WTC11 (cell line): ENCODE results near the gene MESP1. TPM values are rescaled to one million over a fixed set of nuclear protein-coding genes. Genes with fewer than 3 reads are reported as not detected.

Experiments
- ATAC-seq: fragments of 200-7000 bp; cut with Tn5 transposase; 2 replicates; pipeline ENCODE4 v1.10.0; 2021; ENCODE audit warnings: mild to moderate bottlenecking, moderate library complexity
- CTCF ChIA-PET: fragments of 300-600 bp; sonication (Branson Sonifier 250); formaldehyde crosslinking; loops from one replicate; lab custom pipeline; 2021; ENCODE audit warnings: antibody characterized with exemption; lab: Charles Lee
- POLR2A ChIA-PET: fragments of 350-600 bp; sonication (Branson Sonifier 250); formaldehyde crosslinking; loops from one replicate; lab custom pipeline; 2021; ENCODE audit warnings: antibody characterized with exemption; lab: Charles Lee
- DNase-seq: peaks from one replicate; pipeline ENCODE4 v3.0.0; 2021; ENCODE audit warnings: low spot score
- H3K27ac Mint-ChIP-seq: 2 replicates; pipeline ENCODE4 v1.8.0; 2021; ENCODE audit warnings: mixed read lengths
- H3K27me3 Mint-ChIP-seq: 2 replicates; pipeline ENCODE4 v1.8.0; 2021; ENCODE audit warnings: low read depth, mild to moderate bottlenecking, moderate library complexity, mixed read lengths
- H3K36me3 Mint-ChIP-seq: 2 replicates; pipeline ENCODE4 v1.8.0; 2021; ENCODE audit warnings: mixed read lengths
- H3K4me1 Mint-ChIP-seq: 2 replicates; pipeline ENCODE4 v1.8.0; 2022; ENCODE audit warnings: mixed read lengths
- H3K4me3 Mint-ChIP-seq: 2 replicates; pipeline ENCODE4 v1.8.0; 2021; ENCODE audit warnings: mild to moderate bottlenecking, moderate library complexity, mixed read lengths
- H3K9me3 Mint-ChIP-seq: 2 replicates; pipeline ENCODE4 v1.8.0; 2021; ENCODE audit warnings: mixed read lengths
- ARID4B ChIP-seq: sonication (generic); formaldehyde crosslinking; IDR thresholded peaks from 2 replicates; pipeline ENCODE4 v1.8.0; 2023; ENCODE audit warnings: missing genetic modification reagents, mild to moderate bottlenecking, borderline replicate concordance
- ATF3 ChIP-seq: sonication (generic); formaldehyde crosslinking; conservative IDR thresholded peaks from 2 replicates; pipeline ENCODE4 v1.8.1; 2022; ENCODE audit warnings: mild to moderate bottlenecking, missing genetic modification reagents
- CREB1 ChIP-seq: sonication (generic); formaldehyde crosslinking; IDR thresholded peaks from 2 replicates; pipeline ENCODE4 v1.8.0; 2023; ENCODE audit warnings: mild to moderate bottlenecking, missing genetic modification reagents
- EMX1 ChIP-seq: fragments of 250-450 bp; sonication (Bioruptor Pico); IDR thresholded peaks from 2 replicates; pipeline ENCODE4 v1.8.0; 2021; ENCODE audit warnings: mild to moderate bottlenecking
- ESRRA ChIP-seq: sonication (generic); formaldehyde crosslinking; IDR thresholded peaks from 2 replicates; pipeline ENCODE4 v1.8.1; 2022; ENCODE audit warnings: mild to moderate bottlenecking, missing genetic modification reagents, borderline replicate concordance
- ETV6 ChIP-seq: sonication (generic); formaldehyde crosslinking; IDR thresholded peaks from 2 replicates; pipeline ENCODE4 v1.8.1; 2022; ENCODE audit warnings: mild to moderate bottlenecking, missing genetic modification reagents
- FOXK1 ChIP-seq: sonication (generic); formaldehyde crosslinking; IDR thresholded peaks from 2 replicates; pipeline ENCODE4 v1.8.0; 2022; ENCODE audit warnings: mild to moderate bottlenecking, moderate library complexity, missing genetic modification reagents
- FOXP1 ChIP-seq: sonication (generic); formaldehyde crosslinking; IDR thresholded peaks from 2 replicates; pipeline ENCODE4 v1.8.0; 2022; ENCODE audit warnings: missing genetic modification reagents, mild to moderate bottlenecking, moderate library complexity, borderline replicate concordance
- NFE2L1 ChIP-seq: sonication (generic); formaldehyde crosslinking; IDR thresholded peaks from 2 replicates; pipeline ENCODE4 v1.8.1; 2023; ENCODE audit warnings: missing genetic modification reagents
- NFYB ChIP-seq: sonication (generic); formaldehyde crosslinking; conservative IDR thresholded peaks from 2 replicates; pipeline ENCODE4 v1.8.0; 2022; ENCODE audit warnings: low read depth, missing genetic modification reagents
- RORB ChIP-seq: fragments of 250-450 bp; sonication (Bioruptor Pico); IDR thresholded peaks from 2 replicates; pipeline ENCODE4 v1.9.0; 2021; ENCODE audit warnings: mild to moderate bottlenecking
- TEAD1 ChIP-seq: sonication (generic); formaldehyde crosslinking; IDR thresholded peaks from 2 replicates; pipeline ENCODE4 v1.8.0; 2022; ENCODE audit warnings: mild to moderate bottlenecking, missing genetic modification reagents
- TEAD4 ChIP-seq: sonication (generic); formaldehyde crosslinking; IDR thresholded peaks from 2 replicates; pipeline ENCODE4 v1.8.0; 2022; ENCODE audit warnings: mild to moderate bottlenecking, missing genetic modification reagents
- ZBTB21 ChIP-seq: sonication (generic); formaldehyde crosslinking; IDR thresholded peaks from 2 replicates; pipeline ENCODE4 v1.8.1; 2023; ENCODE audit warnings: mild to moderate bottlenecking, missing genetic modification reagents, borderline replicate concordance
- ZNF219 ChIP-seq: sonication (generic); formaldehyde crosslinking; IDR thresholded peaks from 2 replicates; pipeline ENCODE4 v1.8.0; 2023; ENCODE audit warnings: missing genetic modification reagents, mild to moderate bottlenecking, borderline replicate concordance
- ZNF263 ChIP-seq: sonication (generic); formaldehyde crosslinking; IDR thresholded peaks from 2 replicates; pipeline ENCODE4 v1.8.1; 2022; ENCODE audit warnings: low read depth, mild to moderate bottlenecking, moderate library complexity, missing genetic modification reagents
- ZNF317 ChIP-seq: sonication (generic); formaldehyde crosslinking; IDR thresholded peaks from 2 replicates; pipeline ENCODE4 v1.8.1; 2023; ENCODE audit warnings: low read depth, mild to moderate bottlenecking, moderate library complexity, missing genetic modification reagents, borderline replicate concordance
- total RNA-seq: library from RNA; stranded (reverse); gene quantifications from 3 replicates; pipeline ENCODE4 v1.2.3, GENCODE V29; 2021
- TF ChIP-seq, protein P1 (sequence below): sonication (generic); formaldehyde crosslinking; IDR thresholded peaks from 2 replicates; pipeline ENCODE4 v1.8.1; 2022; ENCODE audit warnings: mild to moderate bottlenecking, missing genetic modification reagents, moderate library complexity, borderline replicate concordance
- TF ChIP-seq, protein P2 (sequence below): sonication (generic); formaldehyde crosslinking; IDR thresholded peaks from 2 replicates; pipeline ENCODE4 v1.8.1; 2022; ENCODE audit warnings: missing genetic modification reagents, borderline replicate concordance
- TF ChIP-seq, protein P3 (sequence below): fragments of 200-600 bp; IDR thresholded peaks from 2 replicates; pipeline ENCODE4 v1.8.0; 2022; ENCODE audit warnings: antibody characterized with exemption

MESP1 gene
- total RNA-seq, 1 experiment from 2014 or later = 0.50 TPM

- Mint-ChIP-seq H3K4me3 (no peak overlapping the region), H3K27me3 (peaks cover 2% of the 10 kb centered on the region; the same call in 1 of the 2 replicates), H3K9me3 (no peaks in the 10 kb centered on the region), H3K27ac (no peak overlapping the region), H3K4me1 (no peaks in the 10 kb centered on the region), H3K36me3 (no peaks in the 10 kb centered on the region)
- POLR2A ChIA-PET = no interaction called here
- no peak for TF ChIP-seq ZNF219 (CRISPR knock-in tag)
- TF ChIP-seq CREB1 (CRISPR knock-in tag) = no peak
- TF ChIP-seq EMX1 (CRISPR knock-in tag) = no peak
- TF ChIP-seq ATF3 (CRISPR knock-in tag) = no peak
- TF ChIP-seq, protein P1, sequence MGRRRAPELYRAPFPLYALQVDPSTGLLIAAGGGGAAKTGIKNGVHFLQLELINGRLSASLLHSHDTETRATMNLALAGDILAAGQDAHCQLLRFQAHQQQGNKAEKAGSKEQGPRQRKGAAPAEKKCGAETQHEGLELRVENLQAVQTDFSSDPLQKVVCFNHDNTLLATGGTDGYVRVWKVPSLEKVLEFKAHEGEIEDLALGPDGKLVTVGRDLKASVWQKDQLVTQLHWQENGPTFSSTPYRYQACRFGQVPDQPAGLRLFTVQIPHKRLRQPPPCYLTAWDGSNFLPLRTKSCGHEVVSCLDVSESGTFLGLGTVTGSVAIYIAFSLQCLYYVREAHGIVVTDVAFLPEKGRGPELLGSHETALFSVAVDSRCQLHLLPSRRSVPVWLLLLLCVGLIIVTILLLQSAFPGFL (CRISPR knock-in tag) = no peak
- TF ChIP-seq RORB (CRISPR knock-in tag) = no peak
- no peak for TF ChIP-seq FOXK1 (CRISPR knock-in tag)
- TF ChIP-seq NFYB (CRISPR knock-in tag) = no peak
- TF ChIP-seq TEAD1 (CRISPR knock-in tag) = no peak
- TF ChIP-seq NFE2L1 (CRISPR knock-in tag) = no peak
- TF ChIP-seq ZNF317 (CRISPR knock-in tag) = no peak
- TF ChIP-seq, protein P2, sequence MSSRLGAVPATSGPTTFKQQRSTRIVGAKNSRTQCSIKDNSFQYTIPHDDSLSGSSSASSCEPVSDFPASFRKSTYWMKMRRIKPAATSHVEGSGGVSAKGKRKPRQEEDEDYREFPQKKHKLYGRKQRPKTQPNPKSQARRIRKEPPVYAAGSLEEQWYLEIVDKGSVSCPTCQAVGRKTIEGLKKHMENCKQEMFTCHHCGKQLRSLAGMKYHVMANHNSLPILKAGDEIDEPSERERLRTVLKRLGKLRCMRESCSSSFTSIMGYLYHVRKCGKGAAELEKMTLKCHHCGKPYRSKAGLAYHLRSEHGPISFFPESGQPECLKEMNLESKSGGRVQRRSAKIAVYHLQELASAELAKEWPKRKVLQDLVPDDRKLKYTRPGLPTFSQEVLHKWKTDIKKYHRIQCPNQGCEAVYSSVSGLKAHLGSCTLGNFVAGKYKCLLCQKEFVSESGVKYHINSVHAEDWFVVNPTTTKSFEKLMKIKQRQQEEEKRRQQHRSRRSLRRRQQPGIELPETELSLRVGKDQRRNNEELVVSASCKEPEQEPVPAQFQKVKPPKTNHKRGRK (CRISPR knock-in tag) = no peak
- no peak for TF ChIP-seq ZBTB21 (CRISPR knock-in tag)
- TF ChIP-seq, protein P3, sequence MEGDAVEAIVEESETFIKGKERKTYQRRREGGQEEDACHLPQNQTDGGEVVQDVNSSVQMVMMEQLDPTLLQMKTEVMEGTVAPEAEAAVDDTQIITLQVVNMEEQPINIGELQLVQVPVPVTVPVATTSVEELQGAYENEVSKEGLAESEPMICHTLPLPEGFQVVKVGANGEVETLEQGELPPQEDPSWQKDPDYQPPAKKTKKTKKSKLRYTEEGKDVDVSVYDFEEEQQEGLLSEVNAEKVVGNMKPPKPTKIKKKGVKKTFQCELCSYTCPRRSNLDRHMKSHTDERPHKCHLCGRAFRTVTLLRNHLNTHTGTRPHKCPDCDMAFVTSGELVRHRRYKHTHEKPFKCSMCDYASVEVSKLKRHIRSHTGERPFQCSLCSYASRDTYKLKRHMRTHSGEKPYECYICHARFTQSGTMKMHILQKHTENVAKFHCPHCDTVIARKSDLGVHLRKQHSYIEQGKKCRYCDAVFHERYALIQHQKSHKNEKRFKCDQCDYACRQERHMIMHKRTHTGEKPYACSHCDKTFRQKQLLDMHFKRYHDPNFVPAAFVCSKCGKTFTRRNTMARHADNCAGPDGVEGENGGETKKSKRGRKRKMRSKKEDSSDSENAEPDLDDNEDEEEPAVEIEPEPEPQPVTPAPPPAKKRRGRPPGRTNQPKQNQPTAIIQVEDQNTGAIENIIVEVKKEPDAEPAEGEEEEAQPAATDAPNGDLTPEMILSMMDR = no peak
- no peak for TF ChIP-seq TEAD4
- TF ChIP-seq ZNF263 (CRISPR knock-in tag) = no peak
- no peak for TF ChIP-seq ETV6 (CRISPR knock-in tag)
- no peak for TF ChIP-seq ARID4B (CRISPR knock-in tag)
- no peak for TF ChIP-seq ESRRA
- TF ChIP-seq FOXP1 (CRISPR knock-in tag) = no peak
- no peak for ATAC-seq
- CTCF ChIA-PET = interaction anchor here (0.6 to 1.2 kb wide), 3 partner anchors 8 to 394 kb away, joined by 3 read pairs; no protein-coding TSS in a partner anchor
- no peak for DNase-seq
Observed at GRCh38 chr15:89769366-89769765, 18.3 kb upstream of the MESP1 start.
